HepG2 (cell line): ENCODE measurements around the gene MYOM1. TPM values are rescaled to one million over a fixed set of nuclear protein-coding genes. Genes with fewer than 3 reads are reported as not detected.

ENCODE experiments used
- ATM ChIP-seq: fragments of 450-650 bp; IDR thresholded peaks from 2 replicates; pipeline ENCODE4 v1.7.1; 2017; ENCODE audit warnings: mild to moderate bottlenecking, borderline replicate concordance
- CENPT ChIP-seq: sonication (generic); formaldehyde crosslinking; IDR thresholded peaks from 2 replicates; pipeline ENCODE4 v1.8.0; 2022; ENCODE audit warnings: low read depth, mild to moderate bottlenecking, moderate library complexity, missing genetic modification reagents
- DNMT3B ChIP-seq: conservative IDR thresholded peaks from 2 replicates; pipeline ENCODE4 v1.6.1; 2016; ENCODE audit warnings: missing biosample characterization, control low read depth
- DR1 ChIP-seq: sonication (generic); formaldehyde crosslinking; IDR thresholded peaks from 2 replicates; pipeline ENCODE4 v1.8.0; 2021; ENCODE audit warnings: mild to moderate bottlenecking, missing genetic modification reagents, inconsistent platforms
- ETV5 ChIP-seq: IDR thresholded peaks from 2 replicates; pipeline ENCODE4 v1.6.1; 2018; ENCODE audit warnings: missing biosample characterization, missing genetic modification reagents, inconsistent platforms, borderline replicate concordance
- FIP1L1 ChIP-seq: fragments of 200-400 bp; formaldehyde crosslinking; IDR thresholded peaks from 2 replicates; pipeline ENCODE4 v1.6.1; 2018; ENCODE audit warnings: low read depth, mild to moderate bottlenecking, low read length, moderate library complexity, borderline replicate concordance; ENCODE audit not compliant: insufficient read depth
- MIER2 ChIP-seq: IDR thresholded peaks from 2 replicates; pipeline ENCODE4 v1.6.1; 2016; ENCODE audit warnings: missing biosample characterization, missing genetic modification reagents
- NFE2 ChIP-seq: sonication (generic); formaldehyde crosslinking; IDR thresholded peaks from 2 replicates; pipeline ENCODE4 v1.4.0; 2020; ENCODE audit warnings: missing genetic modification reagents
- REPIN1 ChIP-seq: sonication (generic); formaldehyde crosslinking; IDR thresholded peaks from 2 replicates; pipeline ENCODE4 v1.8.0; 2022; ENCODE audit warnings: missing genetic modification reagents, low read depth, mild to moderate bottlenecking, borderline replicate concordance
- RORA ChIP-seq: sonication (generic); formaldehyde crosslinking; IDR thresholded peaks from 2 replicates; pipeline ENCODE4 v1.5.0; 2020; ENCODE audit warnings: mild to moderate bottlenecking, missing genetic modification reagents, moderate library complexity
- U2AF1 ChIP-seq: fragments of 200-400 bp; formaldehyde crosslinking; optimal IDR thresholded peaks from 2 replicates; pipeline ENCODE3; 2017; ENCODE audit warnings: mild to moderate bottlenecking, low read depth, low read length
- XRCC5 ChIP-seq: fragments of 200-400 bp; formaldehyde crosslinking; optimal IDR thresholded peaks from 2 replicates; pipeline ENCODE3; 2017; ENCODE audit warnings: mild to moderate bottlenecking, low read length
- ZNF143 ChIP-seq: sonication (generic); formaldehyde crosslinking; IDR thresholded peaks from 2 replicates; pipeline ENCODE4 v1.4.0; 2020; ENCODE audit warnings: missing genetic modification reagents
- ZNF205 ChIP-seq: IDR thresholded peaks from 2 replicates; pipeline ENCODE4 v1.6.1; 2018; ENCODE audit warnings: missing biosample characterization, missing genetic modification reagents
- ZNF354B ChIP-seq: sonication (generic); formaldehyde crosslinking; IDR thresholded peaks from 2 replicates; pipeline ENCODE4 v1.8.0; 2022; ENCODE audit warnings: mild to moderate bottlenecking, missing genetic modification reagents
- ZNF572 ChIP-seq: sonication (generic); formaldehyde crosslinking; IDR thresholded peaks from 2 replicates; pipeline ENCODE4 v1.5.1; 2020; ENCODE audit warnings: mild to moderate bottlenecking, missing genetic modification reagents
- polyA plus RNA-seq, 8 experiments: library from polyadenylated mRNA; depleted of rRNA in 3 of 8; stranded (reverse) in 7 of 8; unstranded in 1 of 8; fragments of >200 nt; fragmentation: Illumina TruSeq in 4 of 8; extraction: Trizol in 4 of 8; gene quantifications; 2 replicates each; pipeline versions ENCODE4 v1.2.1 to v1.2.3, GENCODE V29; 2011 to 2016; ENCODE audit warnings: low read depth in 4 of 8, missing spikeins in 1 of 8, mixed read lengths in 1 of 8; ENCODE audit not compliant: insufficient read depth in 1 of 8
- total RNA-seq, 5 experiments: library from RNA; depleted of rRNA; stranded (reverse); fragments of >200 nt; fragmentation: Illumina TruSeq; extraction: Trizol; gene quantifications; 2 replicates each; pipeline ENCODE4 v1.2.3, GENCODE V29; 2016; ENCODE audit warnings: low read depth in 1 of 5
- TF ChIP-seq, protein P1 (sequence below): sonication (generic); formaldehyde crosslinking; conservative IDR thresholded peaks from 2 replicates; pipeline ENCODE4 v1.8.0; 2022; ENCODE audit warnings: low read depth, missing genetic modification reagents
- TF ChIP-seq, protein P2 (sequence below): sonication (generic); formaldehyde crosslinking; IDR thresholded peaks from 2 replicates; pipeline ENCODE4 v1.5.0; 2020; ENCODE audit warnings: missing genetic modification reagents, mild to moderate bottlenecking, borderline replicate concordance
- TF ChIP-seq, protein P3 (sequence below), 2 experiments: sonication (generic) in 1 of 2; formaldehyde crosslinking in 1 of 2; IDR thresholded peaks; 2 replicates each; pipeline versions ENCODE4 v1.5.1 to v1.6.1; 2011 to 2020; ENCODE audit warnings: borderline replicate concordance in 1 of 2, low read depth in 1 of 2, low read length in 1 of 2, mild to moderate bottlenecking in 1 of 2, missing genetic modification reagents in 1 of 2, moderate library complexity in 1 of 2

The MYOM1 gene
- total and polyA plus RNA-seq, 2 of the 13 experiments (the other 11 are each of a cell fraction or from before 2014, with no cell fraction given): 0.46 to 0.98 TPM

DNA sequence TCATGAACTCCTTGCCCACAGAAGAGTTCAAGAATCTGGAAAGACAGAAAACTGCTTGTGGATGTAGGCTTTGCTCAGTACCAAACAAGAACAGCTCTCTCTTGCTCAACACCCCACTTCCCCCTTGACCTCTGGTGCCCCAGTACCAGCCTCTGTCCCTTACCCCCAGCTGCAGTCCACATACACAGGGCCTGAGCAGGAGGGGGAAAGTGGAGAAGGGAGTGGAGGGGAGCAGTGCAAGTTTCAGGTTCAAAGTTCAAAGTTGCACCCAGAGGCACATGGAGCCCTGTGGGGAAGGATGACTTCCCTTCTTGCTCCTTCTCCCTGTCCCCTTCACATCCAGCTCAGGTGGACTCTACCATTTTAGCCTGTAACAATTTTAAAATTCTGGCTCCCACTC is 145.7 kb downstream of the MYOM1 start (continued):
- no peak for TF ChIP-seq ZNF572 (CRISPR knock-in tag)
- no peak for TF ChIP-seq ZNF205 (CRISPR knock-in tag)
- TF ChIP-seq, protein P1, sequence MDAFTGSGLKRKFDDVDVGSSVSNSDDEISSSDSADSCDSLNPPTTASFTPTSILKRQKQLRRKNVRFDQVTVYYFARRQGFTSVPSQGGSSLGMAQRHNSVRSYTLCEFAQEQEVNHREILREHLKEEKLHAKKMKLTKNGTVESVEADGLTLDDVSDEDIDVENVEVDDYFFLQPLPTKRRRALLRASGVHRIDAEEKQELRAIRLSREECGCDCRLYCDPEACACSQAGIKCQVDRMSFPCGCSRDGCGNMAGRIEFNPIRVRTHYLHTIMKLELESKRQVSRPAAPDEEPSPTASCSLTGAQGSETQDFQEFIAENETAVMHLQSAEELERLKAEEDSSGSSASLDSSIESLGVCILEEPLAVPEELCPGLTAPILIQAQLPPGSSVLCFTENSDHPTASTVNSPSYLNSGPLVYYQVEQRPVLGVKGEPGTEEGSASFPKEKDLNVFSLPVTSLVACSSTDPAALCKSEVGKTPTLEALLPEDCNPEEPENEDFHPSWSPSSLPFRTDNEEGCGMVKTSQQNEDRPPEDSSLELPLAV (CRISPR knock-in tag): no peak
- TF ChIP-seq DR1 (CRISPR knock-in tag): no peak
- TF ChIP-seq XRCC5: peak; percentile 56
- TF ChIP-seq U2AF1: no peak
- no peak for TF ChIP-seq CENPT (CRISPR knock-in tag)
- TF ChIP-seq ATM: no peak
- TF ChIP-seq MIER2: no peak
- no peak for TF ChIP-seq NFE2 (CRISPR knock-in tag)
- TF ChIP-seq, protein P2, sequence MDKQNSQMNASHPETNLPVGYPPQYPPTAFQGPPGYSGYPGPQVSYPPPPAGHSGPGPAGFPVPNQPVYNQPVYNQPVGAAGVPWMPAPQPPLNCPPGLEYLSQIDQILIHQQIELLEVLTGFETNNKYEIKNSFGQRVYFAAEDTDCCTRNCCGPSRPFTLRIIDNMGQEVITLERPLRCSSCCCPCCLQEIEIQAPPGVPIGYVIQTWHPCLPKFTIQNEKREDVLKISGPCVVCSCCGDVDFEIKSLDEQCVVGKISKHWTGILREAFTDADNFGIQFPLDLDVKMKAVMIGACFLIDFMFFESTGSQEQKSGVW (CRISPR knock-in tag): no peak
- no peak for TF ChIP-seq ZNF143 (CRISPR knock-in tag)
- TF ChIP-seq DNMT3B (CRISPR knock-in tag): no peak
- no peak for TF ChIP-seq ETV5 (CRISPR knock-in tag)
- TF ChIP-seq, protein P3, sequence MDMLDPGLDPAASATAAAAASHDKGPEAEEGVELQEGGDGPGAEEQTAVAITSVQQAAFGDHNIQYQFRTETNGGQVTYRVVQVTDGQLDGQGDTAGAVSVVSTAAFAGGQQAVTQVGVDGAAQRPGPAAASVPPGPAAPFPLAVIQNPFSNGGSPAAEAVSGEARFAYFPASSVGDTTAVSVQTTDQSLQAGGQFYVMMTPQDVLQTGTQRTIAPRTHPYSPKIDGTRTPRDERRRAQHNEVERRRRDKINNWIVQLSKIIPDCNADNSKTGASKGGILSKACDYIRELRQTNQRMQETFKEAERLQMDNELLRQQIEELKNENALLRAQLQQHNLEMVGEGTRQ (IDR thresholded peaks at IDR 0.05; ENCODE audit: low read depth, low read length): no peak
- TF ChIP-seq, protein P3 (CRISPR knock-in tag; IDR thresholded peaks at IDR 0.05; ENCODE audit: borderline replicate concordance): no peak
- no peak for TF ChIP-seq RORA (CRISPR knock-in tag)
- no peak for TF ChIP-seq FIP1L1
- peak; percentile 65; the same call in 1 of the 2 replicates for TF ChIP-seq REPIN1 (CRISPR knock-in tag)
- no peak for TF ChIP-seq ZNF354B
